Measurements from ENCODE around the gene CDK18.
"Not testable (repeated sequence)": the region's sequence is repeated elsewhere in the genome, so short reads cannot be mapped to it uniquely, and the experiment has no call there.

The CDK18 gene

GRCh38 chr1:205480349-205480985 lies 24.0 kb upstream of the CDK18 start:
- CTCF ChIA-PET = no interaction called here
- no peak for TF ChIP-seq FOXK2 (IDR thresholded peaks at IDR 0.05)
- no peak for TF ChIP-seq L3MBTL2 (conservative IDR thresholded peaks at IDR 0.05)
- no peak for DNase-seq (ENCODE audit: extremely low spot score)
- POLR2A ChIA-PET = no interaction called here

GRCh38 chr1:205481218-205481617 lies 23.3 kb upstream of the CDK18 start:
- CTCF ChIA-PET = no interaction called here

GRCh38 chr1:205481629-205482151 lies 22.8 kb upstream of the CDK18 start:
- ChIA-PET CTCF (interaction anchor here (0.8 kb wide), 1 partner anchor 51 kb away, joined by 3 read pairs; no protein-coding TSS in a partner anchor), POLR2A (no interaction called here)
- DNase-seq (ENCODE audit: extremely low spot score) = no peak
- TF ChIP-seq FOXA1 (IDR thresholded peaks at IDR 0.05) (no peak), ELF4 (IDR thresholded peaks at IDR 0.05) (no peak), ZNF384 (IDR thresholded peaks at IDR 0.05) (no peak), LEF1 (IDR thresholded peaks at IDR 0.05; ENCODE audit: borderline replicate concordance) (no peak), BHLHE40 (IDR thresholded peaks at IDR 0.05; ENCODE audit: borderline replicate concordance) (no peak), NFRKB (IDR thresholded peaks at IDR 0.05) (no peak), ARNT (IDR thresholded peaks at IDR 0.05) (no peak), L3MBTL2 (conservative IDR thresholded peaks at IDR 0.05) (no peak), CTBP1 (IDR thresholded peaks at IDR 0.05; ENCODE audit: borderline replicate concordance) (no peak), SP1 (IDR thresholded peaks at IDR 0.05) (no peak), PKNOX1 (IDR thresholded peaks at IDR 0.05) (no peak), TARDBP (IDR thresholded peaks at IDR 0.05) (no peak), FOXK2 (IDR thresholded peaks at IDR 0.05) (no peak), SUZ12 (IDR thresholded peaks at IDR 0.05) (no peak)

More at GRCh38 chr1:205481218-205481617, 23.3 kb upstream of the CDK18 start:
- TF ChIP-seq PKNOX1 (IDR thresholded peaks at IDR 0.05) = no peak
- TF ChIP-seq NFRKB (IDR thresholded peaks at IDR 0.05) = no peak
- TF ChIP-seq ELF4 (IDR thresholded peaks at IDR 0.05) = no peak
- TF ChIP-seq LEF1 (IDR thresholded peaks at IDR 0.05; ENCODE audit: borderline replicate concordance) = no peak
- TF ChIP-seq TARDBP (IDR thresholded peaks at IDR 0.05) = no peak
- no peak for TF ChIP-seq CTBP1 (IDR thresholded peaks at IDR 0.05; ENCODE audit: borderline replicate concordance)
- no peak for TF ChIP-seq FOXM1 (IDR thresholded peaks at IDR 0.05; ENCODE audit: borderline replicate concordance)
- no peak for TF ChIP-seq SUZ12 (IDR thresholded peaks at IDR 0.05)
- TF ChIP-seq FOXK2 (IDR thresholded peaks at IDR 0.05) = no peak
- TF ChIP-seq BHLHE40 (IDR thresholded peaks at IDR 0.05; ENCODE audit: borderline replicate concordance) = no peak
- TF ChIP-seq HDGF (IDR thresholded peaks at IDR 0.05; ENCODE audit: borderline replicate concordance) = no peak
- TF ChIP-seq ZNF384 (IDR thresholded peaks at IDR 0.05) = no peak
- TF ChIP-seq SP1 (IDR thresholded peaks at IDR 0.05) = no peak
- TF ChIP-seq FOXA1 (IDR thresholded peaks at IDR 0.05) = no peak
- POLR2A ChIA-PET = no interaction called here
- DNase-seq (ENCODE audit: extremely low spot score) = no peak

- CTCF ChIA-PET = interaction anchor here (0.8 to 0.9 kb wide), 2 partner anchors 52 to 86 kb away, joined by 3 read pairs; no protein-coding TSS in a partner anchor
- DNase-seq (ENCODE audit: extremely low spot score); POLR2A ChIA-PET: not testable (repeated sequence)
Measured at GRCh38 chr1:205482587-205482986, 21.9 kb upstream of the CDK18 start.

- TF ChIP-seq CTBP1 (IDR thresholded peaks at IDR 0.05; ENCODE audit: borderline replicate concordance) = no peak
- no peak for TF ChIP-seq TARDBP (IDR thresholded peaks at IDR 0.05)
- TF ChIP-seq NFRKB (IDR thresholded peaks at IDR 0.05) = no peak
- TF ChIP-seq SUZ12 (IDR thresholded peaks at IDR 0.05) = no peak
- TF ChIP-seq PKNOX1 (IDR thresholded peaks at IDR 0.05) = no peak
- TF ChIP-seq FOXK2 (IDR thresholded peaks at IDR 0.05) = no peak
- no peak for TF ChIP-seq HDGF (IDR thresholded peaks at IDR 0.05; ENCODE audit: borderline replicate concordance)
- no peak for TF ChIP-seq BHLHE40 (IDR thresholded peaks at IDR 0.05; ENCODE audit: borderline replicate concordance)
- TF ChIP-seq L3MBTL2 (conservative IDR thresholded peaks at IDR 0.05) = no peak
- TF ChIP-seq FOXM1 (IDR thresholded peaks at IDR 0.05; ENCODE audit: borderline replicate concordance) = no peak
- CTCF ChIA-PET = interaction anchor here (0.9 to 7.0 kb wide), 2 partner anchors 41 to 87 kb away, joined by 3 to 114 read pairs; no protein-coding TSS in a partner anchor
- POLR2A ChIA-PET = no interaction called here
- DNase-seq (ENCODE audit: extremely low spot score) = no peak
Measured at GRCh38 chr1:205483372-205483771, 21.1 kb upstream of the CDK18 start.

- no peak for TF ChIP-seq BHLHE40 (IDR thresholded peaks at IDR 0.05; ENCODE audit: borderline replicate concordance)
- no peak for TF ChIP-seq FOXK2 (IDR thresholded peaks at IDR 0.05)
- no peak for TF ChIP-seq ZNF384 (IDR thresholded peaks at IDR 0.05)
- no peak for TF ChIP-seq HDGF (IDR thresholded peaks at IDR 0.05; ENCODE audit: borderline replicate concordance)
- no peak for TF ChIP-seq L3MBTL2 (conservative IDR thresholded peaks at IDR 0.05)
- no peak for TF ChIP-seq ELF4 (IDR thresholded peaks at IDR 0.05)
- no peak for TF ChIP-seq TARDBP (IDR thresholded peaks at IDR 0.05)
- TF ChIP-seq SP1 (IDR thresholded peaks at IDR 0.05) = no peak
- TF ChIP-seq SUZ12 (IDR thresholded peaks at IDR 0.05) = no peak
- TF ChIP-seq LEF1 (IDR thresholded peaks at IDR 0.05; ENCODE audit: borderline replicate concordance) = no peak
- TF ChIP-seq NFRKB (IDR thresholded peaks at IDR 0.05) = no peak
- TF ChIP-seq FOXM1 (IDR thresholded peaks at IDR 0.05; ENCODE audit: borderline replicate concordance) = no peak
- no peak for TF ChIP-seq FOXA1 (IDR thresholded peaks at IDR 0.05)
- ChIA-PET POLR2A (interaction anchor here (1.4 kb wide), 1 partner anchor 39 kb away, joined by 3 read pairs; no protein-coding TSS in a partner anchor), CTCF (interaction anchor here (0.6 to 7.0 kb wide), 32 partner anchors 8 to 257 kb away, joined by 3 to 114 read pairs (median 5); partner anchors contain the start of gene TMCC2)
- peak; percentile 92 for DNase-seq (ENCODE audit: extremely low spot score)
Measured at GRCh38 chr1:205484985-205485967, 19.2 kb upstream of the CDK18 start.
